Body of pancreas (tissue), 4 donors: ENCODE results near the gene RAET1G. TPM values are rescaled to one million over a fixed set of nuclear protein-coding genes. Genes with fewer than 3 reads are reported as not detected.

ENCODE experiments used
- ATAC-seq: fragments of 150-250 bp; one replicate; pipeline ENCODE4 v1.9.1; 2016
- DNase-seq, 4 donors: peaks; one replicate each; pipeline ENCODE4 v3.0.0-alpha.2; 2019
- H3K27ac ChIP-seq, 4 donors: fragments of 200-600 bp; sonication (generic); 1 replicate in 3 of 4; 2 replicates in 1 of 4; pipeline versions ENCODE4 v1.5.1 to v1.6.1; 2016 to 2019; ENCODE audit warnings: mild to moderate bottlenecking in 1 of 4, mixed read lengths in 1 of 4, moderate library complexity in 1 of 4
- H3K27me3 ChIP-seq, 2 donors: fragments of 200-600 bp; sonication (generic); one replicate each; pipeline ENCODE4 v1.6.0; 2016; ENCODE audit warnings: mild to moderate bottlenecking in 1 of 2
- H3K36me3 ChIP-seq, 2 donors: fragments of 200-600 bp; sonication (generic); replicated peaks in 1 of 2; 2 replicates each; pipeline ENCODE4 v1.5.1; 2016; ENCODE audit warnings: low read depth in 2 of 2; ENCODE audit not compliant: insufficient read depth in 1 of 2
- H3K4me1 ChIP-seq: fragments of 200-600 bp; sonication (generic); one replicate; pipeline ENCODE4 v1.6.0; 2016
- H3K4me3 ChIP-seq, 2 donors: fragments of 200-600 bp; sonication (generic); 1 replicate in 1 of 2; 2 replicates in 1 of 2; pipeline ENCODE4 v1.5.1; 2016 to 2019
- H3K9me3 ChIP-seq, 3 donors: fragments of 200-600 bp; sonication (generic); 1 replicate in 2 of 3; 2 replicates in 1 of 3; pipeline ENCODE4 v1.5.1; 2016
- POLR2A ChIP-seq, 3 donors: fragments of 450-650 bp; IDR thresholded peaks; one replicate each; pipeline ENCODE4 v1.6.1; 2016; ENCODE audit warnings: antibody characterized with exemption in 3 of 3, mild to moderate bottlenecking in 2 of 3
- WGBS, 2 donors: methylation state at CpG; one replicate each; pipeline ENCODE4 v1.1.5; 2017; 5-methylcytosine and 5-hydroxymethylcytosine counted together
- intact Hi-C: fragments of 100-400 bp; cut with DNase I; formaldehyde crosslinking; loops from one replicate; pipeline ENCODE4 v1.15.1; 2023
- total RNA-seq, 2 donors: library from RNA; depleted of rRNA; stranded (reverse); fragments of >200 nt; gene quantifications; one replicate each; pipeline ENCODE4 v1.1.0, GENCODE V29; 2016
- TF ChIP-seq, protein P1 (sequence below), 7 experiments: fragments of 450-650 bp in 4 of 7; fragments of 200-600 bp in 3 of 7; sonication (generic) in 3 of 7; IDR thresholded peaks; one replicate each; pipeline ENCODE4 v1.5.1; 2016 to 2019; ENCODE audit warnings: antibody characterized with exemption in 7 of 7

Gene RAET1G
- total RNA-seq, 2 donors from 2014 or later: not detected

- peaks cover 6 to 33% of the 10 kb centered on the region in 2 donors for H3K27me3 ChIP-seq
- intact Hi-C loops: no loop called here
- no peaks in the 10 kb centered on the region for H3K36me3 ChIP-seq
- no peaks in the 10 kb centered on the region for H3K9me3 ChIP-seq
- no peak for TF ChIP-seq POLR2A (IDR thresholded peaks at IDR 0.05)
- TF ChIP-seq, protein P1, sequence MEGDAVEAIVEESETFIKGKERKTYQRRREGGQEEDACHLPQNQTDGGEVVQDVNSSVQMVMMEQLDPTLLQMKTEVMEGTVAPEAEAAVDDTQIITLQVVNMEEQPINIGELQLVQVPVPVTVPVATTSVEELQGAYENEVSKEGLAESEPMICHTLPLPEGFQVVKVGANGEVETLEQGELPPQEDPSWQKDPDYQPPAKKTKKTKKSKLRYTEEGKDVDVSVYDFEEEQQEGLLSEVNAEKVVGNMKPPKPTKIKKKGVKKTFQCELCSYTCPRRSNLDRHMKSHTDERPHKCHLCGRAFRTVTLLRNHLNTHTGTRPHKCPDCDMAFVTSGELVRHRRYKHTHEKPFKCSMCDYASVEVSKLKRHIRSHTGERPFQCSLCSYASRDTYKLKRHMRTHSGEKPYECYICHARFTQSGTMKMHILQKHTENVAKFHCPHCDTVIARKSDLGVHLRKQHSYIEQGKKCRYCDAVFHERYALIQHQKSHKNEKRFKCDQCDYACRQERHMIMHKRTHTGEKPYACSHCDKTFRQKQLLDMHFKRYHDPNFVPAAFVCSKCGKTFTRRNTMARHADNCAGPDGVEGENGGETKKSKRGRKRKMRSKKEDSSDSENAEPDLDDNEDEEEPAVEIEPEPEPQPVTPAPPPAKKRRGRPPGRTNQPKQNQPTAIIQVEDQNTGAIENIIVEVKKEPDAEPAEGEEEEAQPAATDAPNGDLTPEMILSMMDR (IDR thresholded peaks at IDR 0.05): no peak
- H3K27ac ChIP-seq: no peak overlapping the region
- 25 to 30% methylated on average over 35 to 38 of the region's 38 CpGs for WGBS, 2 donors
- DNase-seq (no peak), ATAC-seq (no peak)
- no peak overlapping the region for H3K4me3 ChIP-seq
- peaks cover 25% of the 10 kb centered on the region for H3K4me1 ChIP-seq
These were observed 42.5 kb upstream of the RAET1G start for GRCh38 chr6:149965194-149966020.

GRCh38 chr6:149964308-149965193 is 41.6 kb upstream of the RAET1G start:
- H3K4me1 ChIP-seq: peaks cover 25% of the 10 kb centered on the region
- 2 to 6% methylated on average over 50 to 102 of the region's 103 CpGs for WGBS, 2 donors
- H3K27ac ChIP-seq: no peak overlapping the region
- intact Hi-C loops: no loop called here
- no peaks in the 10 kb centered on the region for H3K36me3 ChIP-seq
- H3K9me3 ChIP-seq: no peaks in the 10 kb centered on the region
- TF ChIP-seq, protein P1 (IDR thresholded peaks at IDR 0.05): no peak
- TF ChIP-seq POLR2A (IDR thresholded peaks at IDR 0.05): no peak
- H3K27me3 ChIP-seq: peaks cover 6 to 33% of the 10 kb centered on the region in 2 donors
- DNase-seq (no peak), ATAC-seq (no peak)
- peak overlapping the region in 1 of 2 donors; percentile 21 for H3K4me3 ChIP-seq

DNA sequence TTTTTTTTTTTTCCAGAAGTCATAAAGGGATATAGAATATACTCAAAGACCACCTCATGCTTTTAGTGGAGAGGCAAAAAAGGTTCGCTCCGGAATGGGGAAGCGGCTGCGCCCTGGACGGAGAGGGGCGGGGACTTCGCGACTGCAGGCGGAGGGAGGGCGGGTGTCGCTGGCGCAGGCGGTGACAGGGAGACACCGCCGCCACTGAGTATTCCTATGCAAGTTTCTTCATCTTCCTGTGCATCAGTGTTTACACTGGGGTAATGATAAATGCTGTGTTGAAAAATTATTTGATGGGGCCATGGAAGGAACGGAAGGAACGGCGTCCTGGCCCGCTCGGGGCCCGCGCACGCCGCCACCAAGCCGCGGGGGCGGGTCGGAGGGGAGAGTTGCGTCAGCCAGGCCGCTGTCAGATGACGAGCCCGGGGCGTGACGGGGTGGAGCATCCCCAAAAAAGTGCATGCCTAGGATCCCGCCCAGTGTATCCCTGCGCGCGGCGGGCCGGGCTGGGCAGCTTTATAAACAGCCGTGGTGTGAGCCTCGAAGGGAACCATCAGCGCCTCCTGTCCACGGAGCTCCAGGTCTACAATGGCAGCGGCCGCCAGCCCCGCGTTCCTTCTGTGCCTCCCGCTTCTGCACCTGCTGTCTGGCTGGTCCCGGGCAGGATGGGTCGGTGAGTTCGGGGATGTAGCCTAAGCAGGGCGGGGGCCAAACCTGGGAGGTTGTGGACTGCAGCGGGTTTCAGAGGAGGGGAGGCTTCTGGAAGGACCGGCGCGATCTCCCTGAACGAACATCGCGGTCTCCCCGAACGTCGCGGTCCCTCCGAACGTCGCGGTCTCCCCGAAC is 40.8 kb upstream of the RAET1G start, which contains the start of gene ULBP1:
Gene ULBP1, plus strand, starts transcription at position 482 of the 846 bp plus-strand sequence. Its CDS starts 107 bp downstream, at position 589.
- intact Hi-C loops: no loop called here
- Histone ChIP-seq H3K36me3 (no peaks in the 10 kb centered on the region), H3K27ac (no peak within 1 kb of the TSS), H3K27me3 (peaks cover 6 to 33% of the 10 kb centered on the region in 2 donors), H3K4me1 (peaks cover 25% of the 10 kb centered on the region), H3K9me3 (no peaks in the 10 kb centered on the region), H3K4me3 (peak within 1 kb of the TSS; percentile 14 to 21)
- peak; percentile 50 to 76 (median 65) for DNase-seq
- peak; percentile 79 for ATAC-seq
- WGBS, 2 donors: 1 to 5% methylated on average over 52 to 68 of the region's 69 CpGs
- TF ChIP-seq POLR2A (IDR thresholded peaks at IDR 0.05): no peak
- TF ChIP-seq, protein P1 (IDR thresholded peaks at IDR 0.05): no peak

- Histone ChIP-seq H3K27ac (no peak overlapping the region), H3K4me3 (peak overlapping the region in 1 of 2 donors; percentile 14), H3K27me3 (peaks cover 6 to 33% of the 10 kb centered on the region in 2 donors), H3K36me3 (no peaks in the 10 kb centered on the region), H3K4me1 (peaks cover 25% of the 10 kb centered on the region), H3K9me3 (no peaks in the 10 kb centered on the region)
- TF ChIP-seq, protein P1 (IDR thresholded peaks at IDR 0.05): no peak
- TF ChIP-seq POLR2A (IDR thresholded peaks at IDR 0.05): no peak
- intact Hi-C loops: no loop called here
- peak in 1 of 4 donors; percentile 34 for DNase-seq
- WGBS, 2 donors: 39 to 47% methylated on average over 8 of the region's 8 CpGs
- ATAC-seq: no peak
These were observed 40.2 kb upstream of the RAET1G start for GRCh38 chr6:149963212-149963461.
